ENCODE data around the gene TECPR2.

DNA sequence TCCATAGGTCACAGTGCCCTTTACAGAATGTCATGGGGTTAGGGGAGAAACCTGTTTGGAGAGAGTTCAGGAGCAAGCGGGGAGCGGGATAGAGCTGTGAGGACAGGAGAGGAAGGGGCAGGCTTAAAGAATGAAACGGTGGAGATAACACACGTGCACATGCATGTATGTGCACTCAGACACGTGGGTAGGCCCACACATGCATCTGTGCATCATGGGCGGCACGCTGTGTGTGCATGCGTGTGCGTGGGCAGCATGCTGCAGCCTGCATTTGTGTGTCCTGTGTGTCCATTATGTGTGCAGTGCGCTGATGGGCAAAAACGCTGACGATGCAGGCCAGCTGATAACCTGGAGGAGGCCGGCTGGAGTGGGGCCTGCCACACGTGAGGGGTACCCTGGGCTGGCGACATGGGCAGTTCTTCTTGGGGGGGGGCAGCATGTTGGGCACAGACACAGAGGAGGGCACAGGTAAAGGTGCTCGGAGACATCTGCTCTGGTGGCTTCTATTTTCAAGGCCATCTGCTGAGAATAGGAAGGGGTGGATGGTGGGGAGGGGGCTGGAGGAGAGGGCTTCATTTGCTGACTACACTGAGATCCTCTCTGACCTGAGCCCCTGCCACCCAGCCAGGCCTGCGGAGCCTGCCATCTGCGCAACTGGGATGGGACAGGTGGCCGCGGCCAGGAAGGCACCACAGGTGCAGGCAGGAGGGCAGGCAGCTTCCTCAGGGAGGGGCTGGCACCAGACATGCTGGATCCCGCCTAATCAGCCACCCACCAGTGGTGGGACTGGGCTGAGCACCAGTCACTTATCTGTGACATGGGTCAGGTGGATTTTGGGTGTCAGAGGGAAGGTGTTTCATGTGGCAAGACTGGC, 151.4 kb downstream of the TECPR2 start:
- TF ChIP-seq, protein P1, sequence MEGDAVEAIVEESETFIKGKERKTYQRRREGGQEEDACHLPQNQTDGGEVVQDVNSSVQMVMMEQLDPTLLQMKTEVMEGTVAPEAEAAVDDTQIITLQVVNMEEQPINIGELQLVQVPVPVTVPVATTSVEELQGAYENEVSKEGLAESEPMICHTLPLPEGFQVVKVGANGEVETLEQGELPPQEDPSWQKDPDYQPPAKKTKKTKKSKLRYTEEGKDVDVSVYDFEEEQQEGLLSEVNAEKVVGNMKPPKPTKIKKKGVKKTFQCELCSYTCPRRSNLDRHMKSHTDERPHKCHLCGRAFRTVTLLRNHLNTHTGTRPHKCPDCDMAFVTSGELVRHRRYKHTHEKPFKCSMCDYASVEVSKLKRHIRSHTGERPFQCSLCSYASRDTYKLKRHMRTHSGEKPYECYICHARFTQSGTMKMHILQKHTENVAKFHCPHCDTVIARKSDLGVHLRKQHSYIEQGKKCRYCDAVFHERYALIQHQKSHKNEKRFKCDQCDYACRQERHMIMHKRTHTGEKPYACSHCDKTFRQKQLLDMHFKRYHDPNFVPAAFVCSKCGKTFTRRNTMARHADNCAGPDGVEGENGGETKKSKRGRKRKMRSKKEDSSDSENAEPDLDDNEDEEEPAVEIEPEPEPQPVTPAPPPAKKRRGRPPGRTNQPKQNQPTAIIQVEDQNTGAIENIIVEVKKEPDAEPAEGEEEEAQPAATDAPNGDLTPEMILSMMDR (IDR thresholded peaks at IDR 0.05; ENCODE audit: low read depth, low read length, poor library complexity, severe bottlenecking) = no peak
- no peak for TF ChIP-seq EZH2phosphoT487 (IDR thresholded peaks at IDR 0.05; ENCODE audit: borderline replicate concordance, low read length)

Data from DOHH2 (cell line).